GM19035 (cell line): Measurements from ENCODE around the gene TLN1.

Experiments
- ATAC-seq: cut with Tn5 transposase; IDR thresholded peaks from one replicate; pipeline ENCODE4 v1.9.1; 2021; ENCODE audit not compliant: unreplicated experiment

The TLN1 gene

DNA sequence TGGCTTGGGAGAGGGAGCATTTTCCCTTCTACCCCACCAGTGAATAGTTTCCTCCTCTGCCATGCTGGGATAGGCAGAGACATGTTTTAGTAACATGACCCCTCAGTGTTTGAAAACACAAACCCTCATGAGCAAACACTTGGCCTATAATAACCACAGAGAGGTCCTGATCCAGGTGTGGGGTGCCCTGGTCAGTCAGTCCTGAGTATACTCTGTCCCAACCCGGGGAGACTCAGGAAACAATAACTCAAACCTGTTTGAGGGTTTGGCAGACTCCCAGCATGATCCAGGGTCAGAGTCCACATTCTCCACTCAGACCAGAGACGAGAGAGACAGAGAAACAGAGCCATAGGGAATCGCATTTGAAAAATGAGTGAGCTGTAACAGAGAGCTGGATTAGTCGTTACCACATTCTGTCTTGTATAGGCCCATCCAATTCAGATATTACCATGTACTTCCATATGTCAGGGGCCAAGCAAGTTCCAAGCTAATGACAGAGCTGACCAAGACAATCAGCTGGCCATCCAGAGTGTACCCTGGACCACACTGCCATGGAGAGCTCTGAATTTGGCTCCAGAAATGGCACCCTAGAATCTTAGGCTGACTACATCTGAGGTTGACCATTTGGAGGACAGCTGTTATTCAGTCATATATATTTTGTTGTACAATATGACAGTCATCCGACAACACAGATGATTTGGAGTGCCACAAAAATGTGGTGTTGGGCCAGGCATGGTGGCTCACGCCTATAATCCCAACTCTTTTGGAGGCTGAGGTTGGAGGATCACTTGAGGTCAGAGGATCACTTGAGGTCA is 62.5 kb downstream of the TLN1 start:
- ATAC-seq, result no peak

DNA sequence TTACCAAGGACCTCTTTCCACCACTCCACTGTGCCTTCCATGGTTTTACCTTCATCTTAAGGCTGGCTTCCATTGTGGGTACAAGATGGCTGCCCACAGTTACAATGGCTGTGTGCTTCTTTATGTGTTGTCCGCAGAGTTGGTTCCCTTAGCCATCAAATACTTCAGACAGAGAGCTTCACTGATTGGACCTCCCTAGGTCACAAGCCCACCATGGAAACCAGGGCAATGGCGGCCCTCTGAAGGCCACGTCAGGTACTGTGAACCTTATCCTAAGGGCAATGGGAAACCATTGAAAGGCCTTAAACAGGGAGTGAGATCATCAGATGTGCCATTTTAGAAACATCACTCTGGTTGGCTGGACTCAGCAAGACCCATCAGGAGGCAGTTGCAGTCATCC is 64.1 kb downstream of the TLN1 start:
- ATAC-seq, result no peak

DNA sequence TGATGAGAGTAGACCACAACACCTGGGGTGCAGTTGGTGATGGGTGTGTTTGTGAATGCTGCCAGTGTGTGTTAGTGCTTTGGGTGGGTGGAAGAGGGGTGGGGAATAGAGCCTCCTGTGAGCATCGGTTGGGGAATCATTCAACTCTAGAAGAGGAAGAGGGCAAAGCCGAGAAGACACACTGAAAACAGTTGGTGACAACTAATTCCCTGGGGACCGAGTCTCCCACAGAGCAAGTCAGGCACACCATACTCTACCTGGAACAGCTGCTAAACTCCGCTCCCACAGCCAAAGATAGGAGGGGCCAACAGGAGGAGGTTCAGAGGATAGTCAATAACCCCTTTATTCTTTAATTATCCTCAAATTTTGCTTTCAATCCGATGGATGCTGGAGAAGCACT is 65.4 kb downstream of the TLN1 start:
- ATAC-seq, result no peak

- no peak for ATAC-seq
Observed at GRCh38 chr9:35666045-35666444, 66.0 kb downstream of the TLN1 start.

- no peak for ATAC-seq
Observed at GRCh38 chr9:35665471-35665818, 66.5 kb downstream of the TLN1 start.

- peak; percentile 77 for ATAC-seq
Observed at GRCh38 chr9:35664531-35665470, 67.2 kb downstream of the TLN1 start, which contains the start of gene ARHGEF39. ARHGEF39 (minus strand) TSS chr9:35665195; CDS start chr9:35665169, 26 bp downstream.

DNA sequence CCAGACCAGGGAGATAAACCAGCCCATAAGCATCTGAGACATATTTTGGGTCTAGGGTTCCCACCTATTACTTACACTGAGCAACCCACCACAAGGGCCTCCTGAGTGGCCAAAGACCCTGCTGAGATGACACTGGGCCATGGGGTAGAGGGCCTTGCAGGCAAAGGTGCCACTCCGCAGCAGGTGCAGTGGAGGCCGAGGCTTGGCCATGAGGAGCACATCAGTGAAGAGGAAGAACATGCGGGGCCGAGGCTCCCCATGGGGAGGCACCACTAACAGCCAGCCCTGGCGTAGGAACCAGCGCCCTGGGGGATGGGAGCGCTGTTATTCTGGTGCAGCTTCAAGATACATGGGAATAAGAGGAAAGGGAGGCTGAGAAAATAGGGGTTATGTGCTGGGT is 69.6 kb downstream of the TLN1 start:
- no peak for ATAC-seq

- no peak for ATAC-seq
Observed at GRCh38 chr9:35661756-35662350, 70.1 kb downstream of the TLN1 start.

DNA sequence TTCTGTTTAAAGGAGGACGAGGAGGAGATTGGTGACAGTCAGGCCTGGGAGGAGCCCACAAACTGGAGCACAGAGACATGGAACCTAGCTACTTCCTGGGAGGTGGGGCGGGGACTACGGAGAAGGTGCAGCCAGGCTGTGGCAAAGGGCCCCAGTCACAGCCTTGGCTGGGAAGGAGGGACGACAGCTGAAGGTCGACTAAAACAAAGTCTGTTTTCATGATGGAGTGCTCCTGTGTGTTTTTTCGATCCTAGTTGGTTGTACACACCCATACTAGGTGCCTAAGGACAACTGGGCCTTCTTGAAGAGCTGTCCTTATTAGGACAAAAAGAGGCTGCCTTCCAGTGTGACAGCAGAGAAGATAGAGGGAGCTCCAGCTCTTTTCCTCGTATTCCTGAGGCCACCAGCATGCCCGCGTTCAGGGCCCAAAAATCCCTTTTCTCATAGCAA is 71.0 kb downstream of the TLN1 start:
- ATAC-seq, result no peak

DNA sequence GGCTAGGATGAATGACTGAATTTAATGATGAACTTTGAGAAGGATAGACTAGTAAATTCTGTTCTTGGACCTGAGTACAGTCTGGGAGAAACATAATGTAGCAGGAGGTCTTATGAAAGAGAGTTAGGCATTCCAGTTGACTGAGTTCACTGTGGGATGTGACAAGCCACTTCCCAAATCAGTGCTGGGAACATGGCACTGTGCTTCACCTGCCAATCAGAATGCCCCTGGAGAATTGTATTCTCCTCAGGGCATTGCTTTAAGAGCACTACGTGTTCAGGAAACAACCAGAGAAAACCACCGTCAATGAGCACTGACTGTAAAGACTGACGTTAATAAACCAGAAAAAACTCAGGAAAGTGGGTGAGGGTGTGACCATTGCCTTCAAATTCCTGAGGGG is 72.7 kb downstream of the TLN1 start:
- ATAC-seq, result no peak

- no peak for ATAC-seq
Observed at GRCh38 chr9:35658968-35659220, 73.1 kb downstream of the TLN1 start.

DNA sequence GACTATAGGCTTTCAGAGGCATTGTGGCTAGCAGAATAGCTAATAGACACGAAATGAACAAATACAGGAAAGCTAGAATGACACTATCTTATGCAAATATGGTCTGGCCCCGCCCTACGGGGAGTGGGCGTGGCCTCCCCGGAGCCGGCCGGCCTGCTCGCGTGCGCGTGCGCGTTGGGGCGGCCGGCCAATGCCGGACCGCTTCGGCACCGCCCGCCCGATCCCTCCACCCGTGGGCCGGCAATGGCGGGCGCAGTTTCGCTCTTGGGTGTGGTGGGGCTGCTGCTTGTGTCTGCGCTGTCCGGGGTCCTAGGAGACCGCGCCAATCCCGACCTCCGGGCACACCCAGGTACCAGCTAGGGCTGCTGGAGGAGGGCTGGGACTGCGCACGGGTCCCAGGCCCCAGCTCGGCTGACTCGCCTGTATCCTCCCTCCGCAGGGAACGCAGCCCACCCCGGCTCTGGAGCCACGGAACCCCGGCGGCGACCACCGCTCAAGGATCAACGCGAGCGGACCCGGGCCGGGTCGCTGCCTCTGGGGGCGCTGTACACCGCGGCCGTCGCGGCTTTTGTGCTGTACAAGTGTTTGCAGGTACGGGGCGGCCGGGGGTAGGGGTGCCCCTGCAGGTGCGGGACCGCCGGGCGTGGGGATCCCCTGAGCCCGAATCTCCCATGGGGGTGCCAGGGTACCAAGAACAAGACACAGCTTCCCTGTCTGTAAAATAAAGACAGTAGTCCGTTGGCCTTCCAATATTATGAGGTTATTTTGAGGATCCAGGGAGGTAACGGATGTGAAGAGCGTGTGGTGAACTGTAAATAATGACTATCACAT is 73.6 kb downstream of the TLN1 start, which contains the start of gene CCDC107:
CCDC107 (plus strand) TSS at position 156 of the 831 bp plus-strand sequence; CDS start at position 244, 88 bp downstream.
- peak; percentile 70 for ATAC-seq

- peak; percentile 91 for ATAC-seq
Observed at GRCh38 chr9:35657546-35658136, 74.4 kb downstream of the TLN1 start, which contains the start of gene RMRP. RMRP (minus strand) TSS chr9:35658019.

GRCh38 chr9:35656831-35657545 is 75.0 kb downstream of the TLN1 start:
- ATAC-seq, result no peak

DNA sequence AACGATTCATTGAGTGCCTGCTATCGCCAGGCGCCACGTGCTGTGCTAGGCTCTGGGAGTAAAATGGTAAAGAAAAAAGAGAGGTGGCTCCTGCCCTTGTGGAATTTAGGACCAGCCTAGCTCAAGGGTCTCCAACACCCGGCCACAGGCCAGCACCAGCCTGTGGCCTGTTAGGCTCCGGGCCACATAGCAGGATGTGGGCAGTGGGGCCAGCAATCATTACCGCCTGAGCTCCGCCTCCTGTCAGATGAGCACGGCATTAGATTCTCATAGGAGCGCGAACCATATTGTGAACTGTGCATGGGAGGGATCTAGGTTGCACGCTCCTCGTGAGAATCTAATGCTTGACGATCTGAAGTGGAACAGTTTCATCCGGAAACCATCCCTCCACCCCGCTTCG is 75.6 kb downstream of the TLN1 start:
- no peak for ATAC-seq

DNA sequence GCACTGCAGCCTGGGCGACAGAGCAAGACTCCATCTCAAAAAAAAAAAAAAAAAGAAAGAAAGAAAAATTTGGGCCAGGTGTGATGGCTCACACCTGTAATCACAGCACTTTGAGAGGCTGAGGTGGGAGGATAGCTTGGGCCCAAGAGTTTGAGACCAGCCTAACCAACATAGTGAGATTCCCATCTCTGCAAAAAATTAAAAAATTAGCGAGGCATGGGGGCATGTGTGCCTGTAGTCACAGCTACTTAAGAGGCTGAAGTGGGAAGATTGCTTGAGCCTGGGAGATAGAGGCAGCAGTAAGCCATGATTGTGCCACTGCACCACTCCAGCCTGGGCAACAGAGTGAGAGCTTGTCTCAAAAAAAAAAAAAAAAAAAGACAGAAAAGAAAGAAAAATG is 78.4 kb downstream of the TLN1 start:
- no peak for ATAC-seq

GRCh38 chr9:35652829-35653209 is 79.2 kb downstream of the TLN1 start:
- no peak for ATAC-seq

DNA sequence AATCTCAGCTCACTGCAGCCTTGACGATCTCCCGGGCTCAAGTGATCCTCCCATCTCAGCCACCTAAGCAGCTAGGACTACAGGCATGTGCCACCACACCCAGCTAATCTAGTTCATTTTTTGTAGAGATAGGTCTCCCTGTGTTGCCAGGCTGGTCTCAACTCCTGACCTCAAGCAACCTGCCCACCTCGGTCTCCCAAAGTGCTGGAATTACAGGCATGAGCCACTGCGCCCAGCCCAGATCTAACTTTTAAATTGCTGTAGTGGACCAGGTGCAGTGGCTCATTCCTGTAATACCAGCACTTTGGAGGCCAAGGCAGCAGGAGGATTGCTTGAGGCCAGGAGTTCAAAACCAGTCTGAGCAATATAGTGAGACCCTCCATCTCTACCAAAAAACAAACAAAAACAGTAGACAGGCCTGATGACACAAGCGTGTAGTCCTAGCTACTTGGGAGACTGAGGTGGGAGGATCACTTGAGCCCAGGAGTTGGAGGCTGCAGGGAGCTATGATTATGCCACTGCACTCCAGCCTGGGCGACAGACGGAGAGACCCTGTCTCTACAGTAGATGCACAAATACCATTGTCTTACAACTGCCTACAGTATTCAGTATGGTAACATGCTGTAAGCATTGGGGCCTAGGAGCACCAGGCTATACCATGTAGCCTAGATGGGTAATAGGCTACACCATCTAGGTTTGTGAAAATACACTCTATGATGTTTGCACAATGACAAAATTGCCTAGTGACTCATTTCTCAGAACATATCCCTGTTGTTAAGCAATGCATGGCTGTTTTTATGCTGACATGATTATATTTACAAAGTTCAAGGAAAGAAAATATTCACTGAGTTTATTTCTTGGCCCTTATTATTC is 79.8 kb downstream of the TLN1 start:
- no peak for ATAC-seq
